Kidney (tissue), 14 donors: ENCODE data around the gene GRIN1. TPM values are rescaled to one million over a fixed set of nuclear protein-coding genes. Genes with fewer than 3 reads are reported as not detected.
A peak's percentile ranks its signal among the peaks of the same experiment; 100 is the strongest.

Experiments
- DNase-seq, 5 donors: peaks; one replicate each; pipeline ENCODE4 v3.0.0-alpha.2; 2013 to 2020
- FAIRE-seq: peaks from 2 replicates; lab custom pipeline; 2012; peaks lifted over from hg19 to GRCh38; lab: Jason Lieb, UNC
- H3K27ac ChIP-seq, 2 donors: one replicate each; pipeline ENCODE4 v1.7.0; 2013; ENCODE audit warnings: low read depth in 2 of 2, low read length in 2 of 2, inconsistent platforms in 1 of 2
- H3K27me3 ChIP-seq: one replicate; pipeline ENCODE4 v1.7.1; 2013; ENCODE audit warnings: low read length, inconsistent platforms; ENCODE audit not compliant: control insufficient read depth, insufficient read depth
- H3K36me3 ChIP-seq, 3 donors: one replicate each; pipeline versions ENCODE4 v1.7.0 to v1.7.1; 2013; ENCODE audit warnings: low read length in 3 of 3, control low read depth in 1 of 3, inconsistent platforms in 1 of 3; ENCODE audit not compliant: insufficient read depth in 3 of 3, control insufficient read depth in 2 of 3
- H3K4me1 ChIP-seq, 3 donors: one replicate each; pipeline versions ENCODE4 v1.7.0 to v1.7.1; 2013; ENCODE audit warnings: low read length in 3 of 3, inconsistent platforms in 1 of 3, low read depth in 1 of 3; ENCODE audit not compliant: control insufficient read depth in 2 of 3, insufficient read depth in 2 of 3
- H3K4me3 ChIP-seq, 3 donors: one replicate each; pipeline versions ENCODE4 v1.7.0 to v1.8.1; 2013; ENCODE audit warnings: low read length in 3 of 3, control low read depth in 1 of 3, inconsistent platforms in 1 of 3
- H3K9ac ChIP-seq, 3 donors: one replicate each; pipeline versions ENCODE4 v1.7.0 to v1.7.1; 2013; ENCODE audit warnings: low read length in 3 of 3, control low read depth in 1 of 3, inconsistent platforms in 1 of 3
- H3K9me3 ChIP-seq, 3 donors: one replicate each; pipeline versions ENCODE4 v1.7.0 to v1.7.1; 2013; ENCODE audit warnings: low read length in 3 of 3, control low read depth in 1 of 3, inconsistent platforms in 1 of 3; ENCODE audit not compliant: control insufficient read depth in 2 of 3, insufficient read depth in 1 of 3
- intact Hi-C: fragments of 100-400 bp; cut with DNase I; formaldehyde crosslinking; loops from one replicate; pipeline ENCODE4 v1.11.1; 2022
- polyA plus RNA-seq: library from polyadenylated mRNA; stranded (reverse); fragments of 350-450 nt; fragmentation: Illumina TruSeq; extraction: RNeasy Lipid Tissue Mini Kit (QIAGEN cat#74804); gene quantifications from one replicate; pipeline ENCODE4 v1.2.3, GENCODE V29; 2014; ENCODE audit warnings: low read depth, low replicate concordance; ENCODE audit not compliant: insufficient read depth
- total RNA-seq: library from RNA; stranded (reverse); fragmentation: NEBNext Ultra II Directional; extraction: Animal tissue kit (Norgen Biotek cat#: 25700); gene quantifications from one replicate; pipeline ENCODE4 v1.2.1, GENCODE V29; 2021
- TF ChIP-seq, protein P1 (sequence below): IDR thresholded peaks from 3 replicates; pipeline ENCODE4 v1.5.1; 2012; ENCODE audit warnings: mild to moderate bottlenecking, moderate library complexity, borderline replicate concordance; ENCODE audit not compliant: insufficient read depth; ENCODE audit errors: extremely low read depth
- donor health status: control.
- donor health status: control.
- donor health status: control.
- donor health status: control.
- donor health status: control.
- donor health status: DM: yes; HTN: yes; CAD: no.
- donor health status: Normal renal cell carcinoma (clear cell type).

Gene GRIN1
- total and polyA plus RNA-seq, 2 donors from 2014 or later, result 0.47 TPM; not detected in 1

DNA sequence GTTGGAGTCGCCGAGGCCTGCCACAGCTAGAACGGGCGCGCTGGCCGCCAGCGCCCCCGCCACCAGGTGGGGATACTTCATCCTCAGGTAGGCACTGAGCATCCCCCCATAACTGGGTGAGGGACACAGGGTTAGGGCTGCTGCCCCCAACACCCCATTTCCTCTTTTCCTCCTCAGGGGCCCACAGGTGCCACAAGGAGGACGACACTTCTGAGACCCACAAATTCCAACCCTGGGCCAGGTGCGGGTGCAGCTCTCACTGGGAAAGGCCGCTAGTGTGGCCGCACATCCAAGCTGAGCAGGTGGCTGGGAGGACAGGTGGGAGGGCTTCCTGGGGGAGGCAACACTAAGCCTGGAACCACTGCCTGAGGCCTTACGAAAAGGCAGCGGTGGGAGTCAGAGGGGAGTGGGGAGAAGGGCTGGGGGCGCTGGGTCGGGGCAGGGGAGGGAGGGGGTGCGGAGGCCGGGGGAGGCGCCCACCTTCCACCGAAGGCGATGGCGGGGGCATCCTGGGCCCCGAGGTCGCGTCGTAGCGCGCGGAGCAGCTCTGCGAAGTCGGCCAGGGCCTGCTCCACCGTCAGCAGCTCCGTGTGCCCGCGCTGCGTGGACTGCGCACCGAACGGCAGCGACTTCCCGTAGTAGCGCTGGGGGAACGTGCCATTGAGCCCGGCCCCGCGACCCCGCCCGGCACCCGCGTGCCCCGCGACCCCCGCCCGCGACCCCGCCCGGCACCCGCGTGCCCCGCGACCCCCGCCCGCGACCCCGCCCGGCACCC is 25.4 kb upstream of the GRIN1 start:
- Histone ChIP-seq H3K27ac (no peak overlapping the region), H3K9ac (peak overlapping the region in 1 of 3 donors; percentile 19), H3K9me3 (no peaks in the 10 kb centered on the region), H3K4me1 (peaks cover 0 to 4% (median 0%) of the 10 kb centered on the region in 3 donors), H3K36me3 (no peaks in the 10 kb centered on the region), H3K27me3 (peaks cover 6% of the 10 kb centered on the region), H3K4me3 (no peak overlapping the region)
- TF ChIP-seq, protein P1, sequence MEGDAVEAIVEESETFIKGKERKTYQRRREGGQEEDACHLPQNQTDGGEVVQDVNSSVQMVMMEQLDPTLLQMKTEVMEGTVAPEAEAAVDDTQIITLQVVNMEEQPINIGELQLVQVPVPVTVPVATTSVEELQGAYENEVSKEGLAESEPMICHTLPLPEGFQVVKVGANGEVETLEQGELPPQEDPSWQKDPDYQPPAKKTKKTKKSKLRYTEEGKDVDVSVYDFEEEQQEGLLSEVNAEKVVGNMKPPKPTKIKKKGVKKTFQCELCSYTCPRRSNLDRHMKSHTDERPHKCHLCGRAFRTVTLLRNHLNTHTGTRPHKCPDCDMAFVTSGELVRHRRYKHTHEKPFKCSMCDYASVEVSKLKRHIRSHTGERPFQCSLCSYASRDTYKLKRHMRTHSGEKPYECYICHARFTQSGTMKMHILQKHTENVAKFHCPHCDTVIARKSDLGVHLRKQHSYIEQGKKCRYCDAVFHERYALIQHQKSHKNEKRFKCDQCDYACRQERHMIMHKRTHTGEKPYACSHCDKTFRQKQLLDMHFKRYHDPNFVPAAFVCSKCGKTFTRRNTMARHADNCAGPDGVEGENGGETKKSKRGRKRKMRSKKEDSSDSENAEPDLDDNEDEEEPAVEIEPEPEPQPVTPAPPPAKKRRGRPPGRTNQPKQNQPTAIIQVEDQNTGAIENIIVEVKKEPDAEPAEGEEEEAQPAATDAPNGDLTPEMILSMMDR, result no peak
- DNase-seq (peak in 1 of 5 donors; percentile 78), FAIRE-seq (no peak)
- intact Hi-C loops, result loop anchor here (10.0 kb wide), 1 partner anchor 121 kb away; the partner anchor contains the start of gene SLC34A3

DNA sequence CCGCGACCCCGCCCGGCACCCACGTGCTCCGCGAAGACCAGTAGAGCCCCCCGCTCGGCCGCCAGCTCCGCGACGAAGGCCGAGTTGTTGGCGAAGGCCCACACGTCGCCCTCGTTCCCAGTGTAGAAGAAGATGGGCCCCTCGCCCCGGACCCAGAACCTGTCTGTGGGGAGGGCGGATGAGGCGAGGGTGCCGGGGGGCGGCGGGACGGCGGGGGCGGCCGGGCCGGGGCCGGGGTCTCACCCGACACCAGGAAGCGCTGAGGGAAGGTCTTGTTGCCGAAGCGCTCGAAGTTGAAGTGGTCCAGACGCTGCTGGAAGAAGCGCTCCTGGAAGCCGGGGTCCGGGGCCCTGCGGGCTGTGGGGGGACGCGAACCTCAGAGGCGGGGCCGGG is 24.7 kb upstream of the GRIN1 start:
- no peak overlapping the region for H3K9ac ChIP-seq

DNA sequence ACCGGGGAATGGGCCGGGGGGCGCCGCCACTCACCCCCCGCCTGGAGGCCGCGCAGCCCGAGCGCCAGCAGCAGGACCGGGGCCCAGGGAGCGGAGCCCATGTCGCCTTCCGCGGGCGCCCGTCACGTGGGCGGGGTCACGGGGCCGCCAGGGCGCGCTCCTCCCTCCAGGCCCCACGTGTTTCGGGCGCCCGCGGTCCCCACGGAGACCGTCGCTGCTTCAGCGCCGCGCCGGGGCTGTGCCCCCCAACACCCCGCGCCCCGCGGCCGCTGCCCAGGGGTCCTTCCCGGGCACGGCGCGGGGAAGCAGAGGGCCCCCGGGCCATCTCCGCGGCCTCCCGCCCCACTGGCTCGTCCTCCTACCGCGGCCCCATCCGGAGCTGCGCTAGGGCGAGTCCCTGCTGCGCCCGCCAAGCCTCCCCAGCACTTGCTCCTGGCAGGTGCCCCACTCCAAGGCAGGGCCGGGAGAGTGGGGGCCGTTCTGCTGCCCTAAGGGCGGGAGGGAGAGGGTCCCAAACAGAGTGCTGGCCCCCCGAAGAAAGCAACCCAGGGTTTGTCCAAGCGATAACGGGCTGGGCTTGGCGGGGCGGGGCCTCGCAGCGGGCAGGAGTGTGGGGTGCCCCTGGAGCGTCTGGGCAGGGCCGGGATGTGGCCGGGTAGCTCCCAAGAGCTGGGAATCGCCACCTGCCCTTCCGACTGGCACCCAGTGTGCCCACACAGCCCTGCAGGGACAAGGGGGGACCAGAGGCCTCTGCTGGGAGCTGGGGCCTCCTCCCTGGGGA is 24.2 kb upstream of the GRIN1 start, which contains the start of gene DPP7:
DPP7 (minus strand) TSS at position 121 of the 781 bp plus-strand sequence; CDS start at position 101, 20 bp downstream.
- Histone ChIP-seq H3K27ac (no peak within 1 kb of the TSS), H3K9ac (no peak within 1 kb of the TSS), H3K27me3 (peaks cover 6% of the 10 kb centered on the region), H3K9me3 (no peaks in the 10 kb centered on the region), H3K4me1 (peaks cover 0 to 4% (median 0%) of the 10 kb centered on the region in 3 donors), H3K36me3 (no peaks in the 10 kb centered on the region), H3K4me3 (peak within 1 kb of the TSS in 1 of 3 donors; percentile 53)
- intact Hi-C loops, result loop anchor here (10.0 kb wide), 1 partner anchor 120 kb away; the partner anchor contains the start of gene SLC34A3
- TF ChIP-seq, protein P1, result no peak
- no peak for FAIRE-seq
- DNase-seq, result peak in 4 of 5 donors; percentile 16 to 93 (median 45)

More for the DNA sequence above, 24.7 kb upstream of the GRIN1 start:
- Histone ChIP-seq H3K9me3 (no peaks in the 10 kb centered on the region), H3K4me3 (peak overlapping the region in 1 of 3 donors; percentile 53), H3K27me3 (peaks cover 6% of the 10 kb centered on the region), H3K4me1 (peaks cover 0 to 4% (median 0%) of the 10 kb centered on the region in 3 donors), H3K36me3 (no peaks in the 10 kb centered on the region), H3K27ac (no peak overlapping the region)
- intact Hi-C loops, result loop anchor here (10.0 kb wide), 1 partner anchor 121 kb away; the partner anchor contains the start of gene SLC34A3
- peak in 2 of 5 donors; percentile 15 to 63 for DNase-seq
- TF ChIP-seq, protein P1, result no peak
- FAIRE-seq, result no peak
